ENCODE data around the gene ZNF442.
"Not testable (repeated sequence)": the region's sequence is repeated elsewhere in the genome, so short reads cannot be mapped to it uniquely, and the experiment has no call there.

ZNF442 gene

DNA sequence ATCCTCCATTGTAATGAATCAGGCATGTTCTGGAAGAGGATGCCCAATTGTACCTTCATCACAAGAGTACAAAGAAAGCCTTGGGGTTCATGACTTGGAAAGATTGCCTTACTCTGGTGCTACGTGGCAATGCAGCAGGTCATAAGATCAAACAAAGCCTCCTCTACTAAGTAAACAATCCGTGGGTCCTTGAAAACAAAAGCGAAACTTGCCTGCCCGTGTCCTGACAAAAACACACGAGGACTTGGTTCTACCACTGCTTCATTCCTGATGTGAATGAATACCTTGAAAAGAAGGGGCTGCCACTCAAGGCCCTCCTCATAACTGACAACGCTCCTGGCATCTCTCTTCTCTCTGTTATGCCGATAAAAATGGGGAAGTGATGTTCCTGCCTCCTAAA, 50.9 kb downstream of the ZNF442 start:
- no peak overlapping the region for H3K9ac ChIP-seq (ENCODE audit: low read depth, low read length)

DNA sequence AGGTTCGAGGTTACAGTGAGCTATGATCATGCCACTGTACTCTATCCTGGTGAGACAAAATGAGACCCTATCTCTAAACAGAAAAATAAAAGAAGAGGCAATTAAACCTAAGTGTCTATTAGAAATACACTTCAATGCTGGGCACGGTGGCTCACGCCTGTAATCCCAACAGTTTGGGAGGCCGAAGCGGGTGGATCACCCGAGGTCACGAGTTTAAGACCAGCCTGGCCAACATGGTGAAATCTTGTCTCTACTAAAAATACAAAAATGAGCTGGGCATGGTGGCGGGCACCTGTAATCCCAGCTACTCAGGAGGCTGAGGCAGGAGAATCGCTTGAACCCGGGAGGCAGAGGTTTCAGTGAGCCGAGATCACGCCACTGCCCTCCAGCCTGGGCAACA, 56.6 kb downstream of the ZNF442 start:
- not testable (repeated sequence) for H3K4me3 ChIP-seq (ENCODE audit: low read depth, low read length); H3K9ac ChIP-seq (ENCODE audit: low read depth, low read length); H3K36me3 ChIP-seq (ENCODE audit: control insufficient read depth, insufficient read depth, low read length); H3K27me3 ChIP-seq (ENCODE audit: control insufficient read depth, insufficient read depth, low read length); H3K9me3 ChIP-seq (ENCODE audit: control insufficient read depth, insufficient read depth, low read length); H3K4me1 ChIP-seq (ENCODE audit: control insufficient read depth, insufficient read depth, low read length)

More for the DNA sequence above, 50.9 kb downstream of the ZNF442 start:
- Histone ChIP-seq H3K4me3 (ENCODE audit: low read depth, low read length) (no peak overlapping the region), H3K9me3 (ENCODE audit: control insufficient read depth, insufficient read depth, low read length) (peaks cover 18% of the 10 kb centered on the region), H3K4me1 (ENCODE audit: control insufficient read depth, insufficient read depth, low read length) (no peaks in the 10 kb centered on the region), H3K27me3 (ENCODE audit: control insufficient read depth, insufficient read depth, low read length) (no peaks in the 10 kb centered on the region), H3K36me3 (ENCODE audit: control insufficient read depth, insufficient read depth, low read length) (peaks cover 5% of the 10 kb centered on the region)

All from iPS-15b (cell line).